ENCODE data around the gene TTI1. TPM values are rescaled to one million over a fixed set of nuclear protein-coding genes. Genes with fewer than 3 reads are reported as not detected.
A peak's percentile ranks its signal among the peaks of the same experiment; 100 is the strongest.

The TTI1 gene
- total RNA-seq, 4 donors from 2014 or later = 8.2 to 14.2 (median 10.8) TPM

GRCh38 chr20:38034108-38034649, 923 bp upstream of the TTI1 start:
- peaks cover 0 to 58% (median 30%) of the 10 kb centered on the region in 4 donors for H3K4me1 ChIP-seq
- no peaks in the 10 kb centered on the region for H3K27me3 ChIP-seq
- peak overlapping the region; percentile 90 to 99 (median 96) for H3K4me3 ChIP-seq
- H3K9me3 ChIP-seq = no peaks in the 10 kb centered on the region
- H3K27ac ChIP-seq = peak overlapping the region; percentile 97 to 99 (median 98)
- H3K36me3 ChIP-seq = peaks cover 0 to 16% (median 0%) of the 10 kb centered on the region in 3 donors
- TF ChIP-seq EP300 (IDR thresholded peaks at IDR 0.05) (no peak), CTCF (IDR thresholded peaks at IDR 0.05) (no peak), POLR2A (IDR thresholded peaks at IDR 0.05) (no peak)
- no peak for DNase-seq (ENCODE audit: low spot score in 2 of 2)
- 4 to 5% methylated on average over 14 of the region's 14 CpGs for WGBS, 2 donors

GRCh38 chr20:38032585-38033329, 499 bp downstream of the TTI1 start:
- Histone ChIP-seq H3K4me3 (peak overlapping the region; percentile 90 to 99 (median 96)), H3K9me3 (no peaks in the 10 kb centered on the region), H3K36me3 (peaks cover 0 to 16% (median 0%) of the 10 kb centered on the region in 3 donors), H3K4me1 (peaks cover 0 to 57% (median 30%) of the 10 kb centered on the region in 4 donors), H3K27ac (peak overlapping the region; percentile 97 to 99 (median 98)), H3K27me3 (no peaks in the 10 kb centered on the region)
- DNase-seq (ENCODE audit: low spot score in 2 of 2) = no peak
- WGBS, 2 donors = 29% methylated on average over 28 of the region's 28 CpGs
- TF ChIP-seq EP300 (IDR thresholded peaks at IDR 0.05) (no peak), CTCF (IDR thresholded peaks at IDR 0.05) (no peak), POLR2A (IDR thresholded peaks at IDR 0.05) (no peak)

- Histone ChIP-seq H3K4me1 (peaks cover 0 to 49% (median 25%) of the 10 kb centered on the region in 4 donors), H3K4me3 (peak overlapping the region in 1 of 4 donors; percentile 99), H3K27me3 (no peaks in the 10 kb centered on the region), H3K9me3 (no peaks in the 10 kb centered on the region), H3K27ac (no peak overlapping the region), H3K36me3 (peaks cover 0 to 16% (median 0%) of the 10 kb centered on the region in 3 donors)
- DNase-seq (ENCODE audit: low spot score in 2 of 2) = no peak
- 91 to 99% methylated on average over 3 of the region's 3 CpGs for WGBS, 2 donors
- TF ChIP-seq EP300 (IDR thresholded peaks at IDR 0.05) (no peak), CTCF (IDR thresholded peaks at IDR 0.05) (no peak), POLR2A (IDR thresholded peaks at IDR 0.05) (no peak)
Observed at GRCh38 chr20:38031957-38032356, 1.3 kb downstream of the TTI1 start.

GRCh38 chr20:38029453-38029852, 3.8 kb downstream of the TTI1 start:
- Histone ChIP-seq H3K9me3 (no peaks in the 10 kb centered on the region), H3K27me3 (no peaks in the 10 kb centered on the region), H3K36me3 (no peaks in the 10 kb centered on the region), H3K4me1 (peaks cover 0 to 27% (median 12%) of the 10 kb centered on the region in 4 donors), H3K4me3 (no peak overlapping the region), H3K27ac (no peak overlapping the region)
- no peak for DNase-seq (ENCODE audit: low spot score in 2 of 2)
- no peak for TF ChIP-seq EP300 (IDR thresholded peaks at IDR 0.05)
- no peak for TF ChIP-seq CTCF (IDR thresholded peaks at IDR 0.05)
- TF ChIP-seq POLR2A (IDR thresholded peaks at IDR 0.05) = no peak
- WGBS, 2 donors = 95 to 97% methylated on average over 3 of the region's 3 CpGs

GRCh38 chr20:38024496-38024895, 8.8 kb downstream of the TTI1 start:
- no peak overlapping the region for H3K27ac ChIP-seq
- H3K4me3 ChIP-seq = no peak overlapping the region
- WGBS, 2 donors = 58 to 59% methylated on average over 4 to 5 of the region's 5 CpGs

More at GRCh38 chr20:38024496-38024895, 8.8 kb downstream of the TTI1 start:
- Histone ChIP-seq H3K4me1 (peaks cover 0 to 17% (median 5%) of the 10 kb centered on the region in 4 donors), H3K27me3 (no peaks in the 10 kb centered on the region), H3K36me3 (peaks cover 0 to 4% (median 0%) of the 10 kb centered on the region in 3 donors), H3K9me3 (no peaks in the 10 kb centered on the region)
- TF ChIP-seq EP300 (IDR thresholded peaks at IDR 0.05) = no peak
- no peak for TF ChIP-seq CTCF (IDR thresholded peaks at IDR 0.05)
- TF ChIP-seq POLR2A (IDR thresholded peaks at IDR 0.05) = no peak
- no peak for DNase-seq (ENCODE audit: low spot score in 2 of 2)

All from tibial nerve (tissue), 4 donors.